ENCODE data around the gene LMO1. TPM values are rescaled to one million over a fixed set of nuclear protein-coding genes. Genes with fewer than 3 reads are reported as not detected.

LMO1 gene
- total RNA-seq, 1 experiment from 2014 or later: 0.27 TPM

DNA sequence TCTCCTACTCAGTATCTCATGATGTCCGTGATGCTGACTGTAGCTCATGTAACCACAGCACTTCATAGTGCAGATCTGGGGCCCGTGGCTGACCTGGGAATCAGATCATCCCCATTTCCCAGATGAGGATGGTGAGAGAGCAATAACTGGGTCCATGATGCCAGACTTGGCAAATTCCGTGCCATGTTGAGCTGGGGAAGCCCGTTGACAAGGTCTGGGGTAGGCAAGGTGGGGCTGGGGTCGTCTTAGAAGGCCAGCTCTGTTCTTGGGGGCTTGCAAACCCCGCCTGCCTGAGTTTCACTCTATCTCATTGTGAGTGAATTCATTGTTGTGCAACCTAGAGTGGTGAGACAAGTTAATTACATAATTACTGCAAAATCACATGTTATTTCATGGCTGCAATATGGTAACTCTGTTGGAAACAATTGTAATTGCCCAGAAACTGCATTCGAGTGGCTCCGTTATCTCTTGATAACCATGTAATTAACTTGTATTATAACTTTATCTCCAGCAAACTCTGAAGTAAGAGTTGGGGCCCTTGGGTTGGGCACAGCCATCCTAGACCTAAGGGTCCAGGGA is 41.7 kb downstream of the LMO1 start:
- no peak for DNase-seq (ENCODE audit: low read depth, low spot score)
- no TSS peak for BruUV-seq (replicated peaks)
- ChIA-PET CTCF (interaction anchor here (2.2 to 6.6 kb wide), 2 partner anchors 12 to 345 kb away, joined by 4 to 27 read pairs; no protein-coding TSS in a partner anchor), RAD21 (ENCODE audit: low non-redundant PET in 1 of 2, low total read pairs in 2 of 2, uncharacterized antibody in 2 of 2, unreplicated experiment in 2 of 2) (no interaction called here), POLR2A (no interaction called here)
- H3K27ac ChIP-seq (ENCODE audit: low read depth, low read length): no peak overlapping the region
- intact Hi-C loops (cut with micrococcal nuclease): loop anchor here (10.0 kb wide), 1 partner anchor 733 kb away; no protein-coding TSS in a partner anchor
- H3K9me3 ChIP-seq (ENCODE audit: control insufficient read depth in 1 of 2, insufficient read depth in 1 of 2, low read depth in 1 of 2, low read length in 2 of 2): no peaks in the 10 kb centered on the region
- H2AFZ ChIP-seq (ENCODE audit: low read depth, low read length, poor library complexity, severe bottlenecking): no peak overlapping the region
- TF ChIP-seq SRF (IDR thresholded peaks at IDR 0.05; ENCODE audit: low read depth): no peak
- no peak for TF ChIP-seq RAD21 (IDR thresholded peaks at IDR 0.05; ENCODE audit: low read depth)
- TF ChIP-seq EZH2phosphoT487 (IDR thresholded peaks at IDR 0.05; ENCODE audit: borderline replicate concordance): no peak
- no peak for TF ChIP-seq TCF7L2 (IDR thresholded peaks at IDR 0.05; ENCODE audit: borderline replicate concordance, extremely low read depth, insufficient read depth, insufficient read length)
- TF ChIP-seq CBX3 (IDR thresholded peaks at IDR 0.05; ENCODE audit: low read depth): no peak
- H3K4me2 ChIP-seq (ENCODE audit: low read length): no peak overlapping the region
- no peak overlapping the region for H3K4me3 ChIP-seq (replicated peaks in 1 of 2; ENCODE audit: low read depth in 1 of 2, low read length in 2 of 2)
- no peak overlapping the region for H3K9ac ChIP-seq (ENCODE audit: low read length)
- H3K27me3 ChIP-seq (ENCODE audit: insufficient read depth, low read length): no peaks in the 10 kb centered on the region
- no peak for ATAC-seq
- no peaks in the 10 kb centered on the region for H3K79me2 ChIP-seq (ENCODE audit: insufficient read depth, low read length)
- peaks cover 0 to 3% of the 10 kb centered on the region in 2 experiments; a peak in 1 of 4 replicates for H3K4me1 ChIP-seq (ENCODE audit: control insufficient read depth in 1 of 2, insufficient read depth in 2 of 2, low read length in 2 of 2)
- H4K20me1 ChIP-seq (ENCODE audit: insufficient read depth): no peaks in the 10 kb centered on the region
- no peaks in the 10 kb centered on the region for H3K9me2 ChIP-seq (ENCODE audit: insufficient read depth)
- no peaks in the 10 kb centered on the region for H3K36me3 ChIP-seq (ENCODE audit: control insufficient read depth in 1 of 2, insufficient read depth in 2 of 2, low read length in 2 of 2)

DNA sequence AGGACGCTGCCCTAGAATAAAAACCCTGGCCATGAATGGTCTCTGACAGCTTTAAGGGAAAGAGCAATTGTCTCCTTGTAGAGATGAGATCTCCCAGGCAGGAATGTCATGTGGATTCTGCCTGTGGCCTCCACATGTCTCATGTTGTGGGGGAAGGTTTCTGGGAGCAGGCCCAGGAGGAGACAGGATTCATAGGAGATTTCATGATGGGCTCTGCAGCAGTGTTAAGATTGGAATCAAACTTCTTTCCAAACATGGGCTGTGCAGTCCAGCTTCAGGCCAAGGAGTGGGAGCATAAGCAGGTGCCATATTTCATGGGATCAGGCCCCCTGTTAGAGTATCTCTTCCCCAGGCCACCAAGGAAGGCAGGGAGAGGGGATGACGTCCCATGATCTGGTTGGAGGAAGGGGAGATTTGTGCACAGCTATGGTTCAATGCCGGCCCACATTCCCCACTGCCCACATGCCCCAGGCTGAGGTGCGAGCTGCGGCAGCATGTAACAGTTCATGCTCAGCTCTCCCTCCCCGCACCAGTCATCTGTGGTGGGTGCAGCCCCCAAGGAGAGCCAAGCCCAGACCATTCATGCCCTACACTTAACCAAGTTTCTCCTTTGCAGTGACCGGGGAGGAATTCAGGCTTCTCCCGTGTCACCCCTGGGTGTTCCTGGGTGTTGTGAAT is 42.5 kb downstream of the LMO1 start:
- POLR2A ChIA-PET: no interaction called here
- Histone ChIP-seq H3K9me2 (ENCODE audit: insufficient read depth) (no peaks in the 10 kb centered on the region), H3K9ac (ENCODE audit: low read length) (no peak overlapping the region), H3K36me3 (ENCODE audit: control insufficient read depth in 1 of 2, insufficient read depth in 2 of 2, low read length in 2 of 2) (no peaks in the 10 kb centered on the region), H3K27ac (ENCODE audit: low read depth, low read length) (no peak overlapping the region), H3K4me2 (ENCODE audit: low read length) (no peak overlapping the region), H3K4me3 (replicated peaks in 1 of 2; ENCODE audit: low read depth in 1 of 2, low read length in 2 of 2) (no peak overlapping the region), H4K20me1 (ENCODE audit: insufficient read depth) (no peaks in the 10 kb centered on the region), H2AFZ (ENCODE audit: low read depth, low read length, poor library complexity, severe bottlenecking) (no peak overlapping the region), H3K9me3 (ENCODE audit: control insufficient read depth in 1 of 2, insufficient read depth in 1 of 2, low read depth in 1 of 2, low read length in 2 of 2) (no peaks in the 10 kb centered on the region), H3K4me1 (ENCODE audit: control insufficient read depth in 1 of 2, insufficient read depth in 2 of 2, low read length in 2 of 2) (peaks cover 0 to 3% of the 10 kb centered on the region in 2 experiments; a peak in 1 of 4 replicates), H3K79me2 (ENCODE audit: insufficient read depth, low read length) (no peaks in the 10 kb centered on the region), H3K27me3 (ENCODE audit: insufficient read depth, low read length) (no peaks in the 10 kb centered on the region)
- ATAC-seq (no peak), DNase-seq (ENCODE audit: low read depth, low spot score) (no peak)
- intact Hi-C loops (cut with micrococcal nuclease): loop anchor here (10.0 kb wide), 1 partner anchor 734 kb away; no protein-coding TSS in a partner anchor
- no peak for TF ChIP-seq CBX3 (IDR thresholded peaks at IDR 0.05; ENCODE audit: low read depth)
- TF ChIP-seq FOSL1 (IDR thresholded peaks at IDR 0.05; ENCODE audit: low read depth): no peak
- TF ChIP-seq EGR1 (IDR thresholded peaks at IDR 0.05; ENCODE audit: low read depth): no peak
- TF ChIP-seq, protein P1, sequence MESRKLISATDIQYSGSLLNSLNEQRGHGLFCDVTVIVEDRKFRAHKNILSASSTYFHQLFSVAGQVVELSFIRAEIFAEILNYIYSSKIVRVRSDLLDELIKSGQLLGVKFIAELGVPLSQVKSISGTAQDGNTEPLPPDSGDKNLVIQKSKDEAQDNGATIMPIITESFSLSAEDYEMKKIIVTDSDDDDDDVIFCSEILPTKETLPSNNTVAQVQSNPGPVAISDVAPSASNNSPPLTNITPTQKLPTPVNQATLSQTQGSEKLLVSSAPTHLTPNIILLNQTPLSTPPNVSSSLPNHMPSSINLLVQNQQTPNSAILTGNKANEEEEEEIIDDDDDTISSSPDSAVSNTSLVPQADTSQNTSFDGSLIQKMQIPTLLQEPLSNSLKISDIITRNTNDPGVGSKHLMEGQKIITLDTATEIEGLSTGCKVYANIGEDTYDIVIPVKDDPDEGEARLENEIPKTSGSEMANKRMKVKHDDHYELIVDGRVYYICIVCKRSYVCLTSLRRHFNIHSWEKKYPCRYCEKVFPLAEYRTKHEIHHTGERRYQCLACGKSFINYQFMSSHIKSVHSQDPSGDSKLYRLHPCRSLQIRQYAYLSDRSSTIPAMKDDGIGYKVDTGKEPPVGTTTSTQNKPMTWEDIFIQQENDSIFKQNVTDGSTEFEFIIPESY (IDR thresholded peaks at IDR 0.05; ENCODE audit: extremely low read depth, insufficient replicate concordance, low read length): no peak
- BruUV-seq (replicated peaks): no TSS peak
- RAD21 ChIA-PET (ENCODE audit: low non-redundant PET in 1 of 2, low total read pairs in 2 of 2, uncharacterized antibody in 2 of 2, unreplicated experiment in 2 of 2): interaction anchor here in 1 of 2 experiments (0.5 kb wide), 1 partner anchor 53 kb away, joined by 3 read pairs; no protein-coding TSS in a partner anchor
- CTCF ChIA-PET: interaction anchor here (2.2 to 6.6 kb wide), 3 partner anchors 8 to 346 kb away, joined by 4 to 27 read pairs (median 10); no protein-coding TSS in a partner anchor

All from HCT116 (cell line).